HCT116 (cell line): ENCODE data around the gene PPP6R3. TPM values are rescaled to one million over a fixed set of nuclear protein-coding genes. Genes with fewer than 3 reads are reported as not detected.

Experiments
- ATAC-seq: fragments of 200-7000 bp; cut with Tn5 transposase; 2 replicates; pipeline ENCODE4 v1.9.1; 2020; ENCODE audit warnings: mild to moderate bottlenecking, moderate library complexity
- BruUV-seq: library from RNA; stranded (reverse); fragments of 400-500 nt; replicated peaks from 2 replicates; lab custom pipeline; 2021; lab: Mats Ljungman, UMichigan
- CTCF ChIA-PET: fragments of 300-600 bp; sonication (Branson Sonifier 250); formaldehyde crosslinking; loops from one replicate; lab custom pipeline; 2021; ENCODE audit warnings: antibody characterized with exemption; lab: Charles Lee
- POLR2A ChIA-PET: fragments of 300-600, 350-600 bp; sonication (Branson Sonifier 250); formaldehyde crosslinking; loops from one replicate; lab custom pipeline; 2021; ENCODE audit warnings: antibody characterized with exemption; lab: Charles Lee
- RAD21 ChIA-PET, 2 experiments: fragments of 300-600 bp; sonication (Branson Sonifier 250); formaldehyde crosslinking; loops; one replicate each; lab custom pipeline; 2023; ENCODE audit warnings: low total read pairs in 2 of 2; ENCODE audit not compliant: uncharacterized antibody in 2 of 2, unreplicated experiment in 2 of 2, low non-redundant PET in 1 of 2; lab: Charles Lee
- DNase-seq: peaks from one replicate; pipeline ENCODE4 v3.0.0-alpha.2; 2010; ENCODE audit warnings: low read depth, low spot score
- H2AFZ ChIP-seq: fragments of 200-600 bp; shearing (Covaris generic), sonication (generic); 2 replicates; pipeline ENCODE4 v1.6.1; 2017; ENCODE audit warnings: low read depth, mixed run types, mixed read lengths, antibody characterized with exemption, low read length; ENCODE audit not compliant: poor library complexity, severe bottlenecking
- H3K27ac ChIP-seq: 2 replicates; pipeline ENCODE4 v1.5.1; 2012; ENCODE audit warnings: low read depth, low read length
- H3K27me3 ChIP-seq: fragments of 200-600 bp; sonication (generic); 2 replicates; pipeline ENCODE4 v1.6.1; 2016; ENCODE audit warnings: mixed run types, low read length, mixed read lengths; ENCODE audit not compliant: insufficient read depth
- H3K36me3 ChIP-seq, 2 experiments: fragments of 200-500 bp in 1 of 2; fragments of 200-600 bp in 1 of 2; sonication (Bioruptor generic) in 1 of 2; sonication (generic) in 1 of 2; 2 replicates each; pipeline versions ENCODE4 v1.5.1 to v1.6.1; 2014 to 2016; ENCODE audit warnings: low read length in 2 of 2, inconsistent platforms in 1 of 2, mixed read lengths in 1 of 2, mixed run types in 1 of 2; ENCODE audit not compliant: insufficient read depth in 2 of 2, control insufficient read depth in 1 of 2
- H3K4me1 ChIP-seq, 2 experiments: fragments of 200-600 bp in 1 of 2; sonication (generic) in 1 of 2; 2 replicates each; pipeline versions ENCODE4 v1.5.1 to v1.6.1; 2012 to 2017; ENCODE audit warnings: low read length in 2 of 2, inconsistent platforms in 1 of 2, mild to moderate bottlenecking in 1 of 2, mixed read lengths in 1 of 2, mixed run types in 1 of 2, moderate library complexity in 1 of 2; ENCODE audit not compliant: insufficient read depth in 2 of 2, control insufficient read depth in 1 of 2
- H3K4me2 ChIP-seq: fragments of 200-600 bp; sonication (generic); 2 replicates; pipeline ENCODE4 v1.6.1; 2017; ENCODE audit warnings: mixed run types, low read length, mixed read lengths
- H3K4me3 ChIP-seq, 2 experiments: fragments of 200-600 bp in 1 of 2; sonication (generic) in 1 of 2; replicated peaks in 1 of 2; 2 replicates each; pipeline ENCODE4 v1.5.1; 2011 to 2016; ENCODE audit warnings: low read length in 2 of 2, control low read depth in 1 of 2, low read depth in 1 of 2, mild to moderate bottlenecking in 1 of 2, mixed read lengths in 1 of 2, mixed run types in 1 of 2
- H3K79me2 ChIP-seq: fragments of 200-600 bp; sonication (generic); 2 replicates; pipeline ENCODE4 v1.6.1; 2017; ENCODE audit warnings: mild to moderate bottlenecking, mixed run types, low read length, moderate library complexity, mixed read lengths; ENCODE audit not compliant: insufficient read depth
- H3K9ac ChIP-seq: fragments of 200-600 bp; sonication (generic); 2 replicates; pipeline ENCODE4 v1.6.1; 2016; ENCODE audit warnings: low read length, mixed read lengths
- H3K9me2 ChIP-seq: fragments of 200-600 bp; sonication (generic), shearing (Covaris generic); 2 replicates; pipeline ENCODE4 v1.6.1; 2017; ENCODE audit warnings: mixed run types, mild to moderate bottlenecking, moderate library complexity; ENCODE audit not compliant: insufficient read depth
- H3K9me3 ChIP-seq, 2 experiments: fragments of 200-500 bp in 1 of 2; fragments of 200-600 bp in 1 of 2; sonication (Bioruptor generic) in 1 of 2; sonication (generic) in 1 of 2; 2 replicates each; pipeline ENCODE4 v1.6.1; 2014 to 2017; ENCODE audit warnings: low read length in 2 of 2, mixed read lengths in 2 of 2, inconsistent platforms in 1 of 2, low read depth in 1 of 2, mild to moderate bottlenecking in 1 of 2, mixed run types in 1 of 2, moderate library complexity in 1 of 2; ENCODE audit not compliant: control insufficient read depth in 1 of 2, insufficient read depth in 1 of 2
- H4K20me1 ChIP-seq: fragments of 200-600 bp; sonication (generic), shearing (Covaris generic); 2 replicates; pipeline ENCODE4 v1.6.1; 2017; ENCODE audit warnings: mixed run types, mild to moderate bottlenecking, moderate library complexity; ENCODE audit not compliant: insufficient read depth
- ATF3 ChIP-seq: IDR thresholded peaks from 2 replicates; pipeline ENCODE4 v1.6.1; 2012
- CBX3 ChIP-seq: IDR thresholded peaks from 2 replicates; pipeline ENCODE4 v1.6.1; 2012; ENCODE audit warnings: low read depth
- POLR2AphosphoS5 ChIP-seq: IDR thresholded peaks from 2 replicates; pipeline ENCODE4 v1.6.1; 2011; ENCODE audit warnings: mild to moderate bottlenecking, low read depth, low read length, moderate library complexity
- RAD21 ChIP-seq: IDR thresholded peaks from 2 replicates; pipeline ENCODE4 v1.6.1; 2012; ENCODE audit warnings: low read depth, mild to moderate bottlenecking
- REST ChIP-seq: IDR thresholded peaks from 2 replicates; pipeline ENCODE4 v1.6.1; 2012; ENCODE audit warnings: low read depth
- SIN3A ChIP-seq: IDR thresholded peaks from 2 replicates; pipeline ENCODE4 v1.6.1; 2012; ENCODE audit warnings: low read depth
- YY1 ChIP-seq: IDR thresholded peaks from 2 replicates; pipeline ENCODE4 v1.6.1; 2011; ENCODE audit warnings: low read length, low read depth, moderate library complexity, mild to moderate bottlenecking; ENCODE audit not compliant: insufficient replicate concordance; ENCODE audit errors: extremely low read depth
- ZFX ChIP-seq: fragments of 450-650 bp; IDR thresholded peaks from 2 replicates; pipeline ENCODE4 v1.6.1; 2017
- ZNF274 ChIP-seq: fragments of 200-500 bp; sonication (Bioruptor generic); IDR thresholded peaks from 2 replicates; pipeline ENCODE4 v1.6.1; 2014; ENCODE audit warnings: mild to moderate bottlenecking, low read depth, low read length, inconsistent platforms
- intact Hi-C: fragments of 100-400 bp; cut with micrococcal nuclease; formaldehyde crosslinking; loops from 2 replicates; pipeline ENCODE4 v1.10.0; 2022
- total RNA-seq: library from RNA; stranded (reverse); gene quantifications from one replicate; pipeline ENCODE4 v1.2.1, GENCODE V29; 2021; ENCODE audit not compliant: unreplicated experiment
- TF ChIP-seq, protein P1 (sequence below): IDR thresholded peaks from 2 replicates; pipeline ENCODE4 v1.6.1; 2011; ENCODE audit warnings: mild to moderate bottlenecking, low read length, moderate library complexity; ENCODE audit not compliant: insufficient replicate concordance; ENCODE audit errors: extremely low read depth

The PPP6R3 gene
- total RNA-seq, 1 experiment from 2014 or later = 113 TPM

DNA sequence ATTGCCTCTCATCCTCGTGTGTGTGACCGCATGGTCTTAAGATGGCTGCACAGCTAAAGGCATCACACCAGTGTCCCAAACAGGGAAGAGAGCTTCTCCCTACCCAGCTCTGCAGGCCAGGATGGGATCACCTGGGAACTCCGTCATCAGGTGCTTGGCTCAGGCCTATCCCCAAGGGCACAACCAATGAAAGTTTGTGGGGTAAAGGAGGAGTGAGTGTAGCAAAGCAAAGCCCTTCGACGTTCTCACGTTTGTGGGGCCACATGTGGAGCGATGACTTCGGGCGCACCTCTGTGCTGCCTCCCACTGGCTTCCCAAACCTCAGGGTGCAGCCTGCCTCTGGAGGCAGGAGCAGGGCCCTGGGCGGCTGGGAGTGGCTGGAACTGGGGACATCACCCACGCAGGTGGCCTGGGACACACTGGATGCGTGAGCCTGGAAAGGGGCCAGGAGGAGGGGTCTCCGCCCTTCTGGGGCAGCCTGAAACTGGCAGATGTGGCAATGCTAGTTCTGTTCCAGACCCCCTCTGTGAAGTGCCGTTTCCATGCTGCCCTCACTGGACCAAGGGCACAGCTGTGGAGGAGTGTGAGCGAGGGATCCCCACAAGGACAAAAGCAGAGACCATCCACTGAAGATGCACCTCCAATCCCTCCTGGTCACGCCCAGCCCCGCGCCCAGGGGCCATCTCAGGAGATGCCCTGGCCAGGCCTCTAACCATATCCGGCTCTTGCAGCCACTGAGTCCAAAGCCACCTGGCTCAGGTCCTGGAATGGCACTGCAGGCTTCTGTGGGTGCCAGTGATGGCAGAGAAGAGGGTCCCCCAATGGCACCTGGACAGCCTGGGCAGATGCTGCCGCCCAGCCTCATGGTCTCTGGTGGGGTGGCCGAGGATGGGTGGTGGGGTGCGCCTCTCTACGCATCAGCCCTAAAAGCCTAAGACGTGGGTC, 193.2 kb downstream of the PPP6R3 start:
- intact Hi-C loops = no loop called here
- BruUV-seq = no TSS peak
- ChIA-PET POLR2A (no interaction called here), RAD21 (no interaction called here), CTCF (no interaction called here)
- DNase-seq = no peak
- Histone ChIP-seq H3K4me3 (no peak overlapping the region), H3K79me2 (no peaks in the 10 kb centered on the region), H3K9me3 (no peaks in the 10 kb centered on the region), H3K36me3 (no peaks in the 10 kb centered on the region), H3K27me3 (no peaks in the 10 kb centered on the region), H3K9ac (no peak overlapping the region), H3K4me2 (no peak overlapping the region), H2AFZ (no peak overlapping the region), H3K9me2 (no peaks in the 10 kb centered on the region), H4K20me1 (no peaks in the 10 kb centered on the region), H3K4me1 (no peaks in the 10 kb centered on the region), H3K27ac (no peak overlapping the region)
- no peak for ATAC-seq
- TF ChIP-seq ZNF274 (no peak), SIN3A (no peak), ATF3 (no peak), POLR2AphosphoS5 (no peak), ZFX (no peak), RAD21 (no peak), YY1 (no peak), REST (no peak), CBX3 (no peak)
- TF ChIP-seq, protein P1, sequence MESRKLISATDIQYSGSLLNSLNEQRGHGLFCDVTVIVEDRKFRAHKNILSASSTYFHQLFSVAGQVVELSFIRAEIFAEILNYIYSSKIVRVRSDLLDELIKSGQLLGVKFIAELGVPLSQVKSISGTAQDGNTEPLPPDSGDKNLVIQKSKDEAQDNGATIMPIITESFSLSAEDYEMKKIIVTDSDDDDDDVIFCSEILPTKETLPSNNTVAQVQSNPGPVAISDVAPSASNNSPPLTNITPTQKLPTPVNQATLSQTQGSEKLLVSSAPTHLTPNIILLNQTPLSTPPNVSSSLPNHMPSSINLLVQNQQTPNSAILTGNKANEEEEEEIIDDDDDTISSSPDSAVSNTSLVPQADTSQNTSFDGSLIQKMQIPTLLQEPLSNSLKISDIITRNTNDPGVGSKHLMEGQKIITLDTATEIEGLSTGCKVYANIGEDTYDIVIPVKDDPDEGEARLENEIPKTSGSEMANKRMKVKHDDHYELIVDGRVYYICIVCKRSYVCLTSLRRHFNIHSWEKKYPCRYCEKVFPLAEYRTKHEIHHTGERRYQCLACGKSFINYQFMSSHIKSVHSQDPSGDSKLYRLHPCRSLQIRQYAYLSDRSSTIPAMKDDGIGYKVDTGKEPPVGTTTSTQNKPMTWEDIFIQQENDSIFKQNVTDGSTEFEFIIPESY = no peak
